Stimulated activated CD4-positive, alpha-beta T cell treated with anti-CD3 and anti-CD28 coated beads, Interleukin-12 subunit alpha, Interleukin-12 subunit beta, amount 100 ng/mL, for 4 hours (primary cell): ENCODE data around the gene ROBO1.
"Not testable (repeated sequence)": the region's sequence is repeated elsewhere in the genome, so short reads cannot be mapped to it uniquely, and the experiment has no call there.

Experiments
- DNase-seq: peaks from one replicate; pipeline ENCODE4 v3.0.0-alpha.2; 2020

Gene ROBO1

GRCh38 chr3:79217096-79217495 is 550.7 kb downstream of the ROBO1 start:
- no peak for DNase-seq

DNA sequence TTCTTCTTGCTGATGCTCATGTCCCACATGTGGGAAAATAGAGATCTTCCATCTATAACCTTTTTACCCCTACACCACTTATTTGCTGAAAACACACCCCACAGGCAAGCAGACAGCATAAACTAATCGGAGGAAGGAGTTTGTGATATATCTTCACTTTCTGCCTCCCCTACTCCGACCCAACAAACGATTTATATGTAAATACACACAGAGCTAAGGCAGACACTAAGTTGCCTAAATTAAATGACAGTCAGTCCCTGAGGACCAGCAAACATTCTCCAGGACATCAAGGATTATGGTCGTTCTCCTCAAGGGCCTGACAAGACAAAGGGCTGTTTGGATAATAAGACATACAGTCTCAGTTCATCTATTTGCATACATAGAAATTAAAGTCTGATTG is 552.5 kb downstream of the ROBO1 start:
- no peak for DNase-seq

GRCh38 chr3:79211586-79212359 is 556.0 kb downstream of the ROBO1 start:
- DNase-seq, result no peak

DNA sequence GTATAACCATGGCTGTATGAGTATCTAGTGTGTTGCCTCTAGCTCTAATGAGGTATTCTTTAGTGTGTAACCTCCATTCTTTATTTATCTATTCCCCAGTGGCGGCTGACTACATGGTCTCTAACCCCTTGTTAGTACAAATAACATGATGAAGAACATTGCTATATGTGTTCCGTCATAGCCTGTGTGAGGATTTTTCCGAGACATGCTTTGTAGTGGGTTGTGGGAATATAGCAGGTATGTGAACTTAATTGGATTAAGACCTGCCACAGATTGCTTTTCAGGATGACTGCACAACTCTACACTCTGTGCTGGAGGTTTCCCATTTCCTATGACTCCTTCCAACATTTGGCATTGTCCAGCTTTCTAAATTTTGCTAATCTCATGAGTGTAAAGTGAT is 563.4 kb downstream of the ROBO1 start:
- DNase-seq, result no peak

DNA sequence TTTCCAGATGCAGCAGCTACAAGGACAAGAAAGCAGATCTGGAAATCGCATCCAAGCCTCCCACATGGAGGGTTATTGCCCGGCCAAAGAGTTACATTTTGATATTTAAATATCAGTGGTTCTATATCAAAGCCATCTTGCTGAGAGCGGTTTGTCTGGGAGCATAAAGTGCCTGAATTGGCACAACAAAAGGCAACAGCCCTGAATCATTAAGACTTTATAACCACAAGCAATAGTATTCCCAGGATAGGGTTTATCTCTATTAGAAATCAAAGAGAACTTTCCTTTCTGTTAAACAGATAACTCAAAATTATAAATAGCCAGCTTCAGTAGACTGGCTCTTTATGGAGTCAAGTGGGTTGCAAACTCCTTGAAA is 564.7 kb downstream of the ROBO1 start:
- DNase-seq, result no peak

- DNase-seq, result no peak
Measured at GRCh38 chr3:79202471-79203143, 565.2 kb downstream of the ROBO1 start.

DNA sequence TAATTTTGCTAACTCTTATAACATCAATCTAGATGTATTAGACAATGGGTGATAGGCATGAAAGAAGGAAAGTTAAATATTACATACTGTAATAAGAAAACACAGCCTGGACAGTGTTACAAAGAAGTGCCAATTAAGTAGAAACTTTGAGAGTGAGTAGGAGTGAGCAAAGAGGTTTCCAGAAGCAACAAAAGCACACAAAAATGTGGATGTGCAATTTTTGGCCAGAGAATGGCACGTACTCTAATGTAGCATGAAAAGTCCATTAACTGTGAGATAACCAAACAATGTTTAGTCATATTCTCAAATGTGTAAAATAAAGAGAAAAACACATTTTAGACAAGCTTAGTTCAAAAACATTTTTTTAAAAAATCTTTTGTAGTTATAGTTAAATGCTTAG is 567.3 kb downstream of the ROBO1 start:
- no peak for DNase-seq

- DNase-seq, result no peak
Measured at GRCh38 chr3:79199966-79200365, 567.8 kb downstream of the ROBO1 start.

GRCh38 chr3:79187426-79187825 is 580.4 kb downstream of the ROBO1 start:
- DNase-seq, result no peak

- DNase-seq, result no peak
Measured at GRCh38 chr3:79184251-79184650, 583.5 kb downstream of the ROBO1 start.

GRCh38 chr3:79183496-79183895 is 584.3 kb downstream of the ROBO1 start:
- no peak for DNase-seq

DNA sequence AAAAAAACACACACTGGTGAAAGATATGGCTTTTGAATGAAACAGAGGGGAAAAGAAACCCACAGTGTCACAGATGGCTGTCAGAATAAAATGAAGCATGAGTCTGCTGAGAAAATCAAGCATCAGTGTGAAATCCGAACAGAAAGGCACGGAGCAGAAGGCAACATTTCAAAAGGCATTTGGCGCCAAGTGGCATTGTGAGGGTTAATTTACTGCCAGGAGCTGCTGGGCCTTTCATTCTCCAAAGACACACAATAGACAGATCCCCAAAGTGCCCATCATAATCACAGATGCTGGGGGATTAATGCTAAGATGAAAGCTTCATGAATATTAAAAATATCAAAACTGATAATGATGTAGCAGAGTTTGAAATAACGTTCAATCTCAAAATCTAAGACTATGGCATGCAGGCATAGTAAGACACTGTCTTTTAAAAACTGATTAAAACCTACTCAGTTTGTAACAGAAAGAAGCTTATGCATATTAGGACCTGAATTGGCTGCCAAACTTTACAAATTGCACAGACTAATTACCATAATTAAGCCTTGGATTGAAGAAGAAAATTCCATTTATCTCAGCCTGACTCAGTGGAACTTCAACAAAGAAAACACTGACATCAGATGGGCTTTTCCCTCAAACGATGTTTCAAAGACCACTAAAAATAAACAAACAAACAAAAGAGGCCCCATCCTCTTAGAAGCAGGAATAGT is 589.2 kb downstream of the ROBO1 start:
- DNase-seq, result no peak

- DNase-seq, result no peak
Measured at GRCh38 chr3:79175870-79176269, 591.9 kb downstream of the ROBO1 start.

DNA sequence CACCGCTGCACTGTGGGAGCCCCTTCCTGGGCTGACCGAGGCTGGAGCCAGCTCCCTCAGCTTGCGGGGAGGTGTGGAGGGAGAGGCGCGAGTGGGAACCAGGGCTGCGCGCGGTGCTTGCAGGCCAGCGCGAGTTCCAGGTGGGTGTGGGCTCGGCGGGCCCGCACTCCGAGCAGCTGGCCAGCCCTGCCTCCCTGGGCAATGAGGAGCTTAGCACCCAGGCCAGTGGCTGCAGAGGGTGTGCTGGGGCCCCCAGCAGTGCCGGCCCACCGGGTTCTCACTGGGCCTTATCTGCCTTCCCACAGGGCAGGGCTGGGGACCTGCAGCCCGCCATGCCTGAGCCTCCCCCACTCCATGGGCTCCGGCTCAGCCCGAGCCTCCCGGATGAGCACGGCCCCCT is 594.5 kb downstream of the ROBO1 start:
- DNase-seq, result not testable (repeated sequence)

GRCh38 chr3:79172241-79172640 is 595.6 kb downstream of the ROBO1 start:
- DNase-seq, result no peak

- DNase-seq, result no peak
Measured at GRCh38 chr3:79170021-79170420, 597.8 kb downstream of the ROBO1 start.

GRCh38 chr3:79167651-79168416 is 600.0 kb downstream of the ROBO1 start:
- no peak for DNase-seq

DNA sequence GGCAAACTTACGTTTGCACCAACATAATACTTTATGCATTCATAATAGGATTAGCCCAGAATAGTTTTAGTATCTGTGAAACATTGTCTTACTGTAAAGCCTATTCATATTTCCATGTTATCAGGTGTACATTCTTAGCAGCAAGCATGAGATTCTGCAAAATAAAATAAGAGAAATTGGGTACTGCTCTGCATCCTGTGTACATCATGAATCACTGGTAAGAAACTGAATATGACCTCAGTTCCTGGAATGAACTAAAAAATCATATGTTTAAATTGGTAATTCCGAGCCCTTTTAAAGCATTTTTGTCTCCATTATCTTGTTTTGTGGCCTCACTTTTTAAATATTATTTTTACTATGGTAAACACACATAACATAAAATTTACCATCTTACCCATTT is 605.1 kb downstream of the ROBO1 start:
- no peak for DNase-seq

GRCh38 chr3:79161941-79162340 is 605.9 kb downstream of the ROBO1 start:
- DNase-seq, result no peak

DNA sequence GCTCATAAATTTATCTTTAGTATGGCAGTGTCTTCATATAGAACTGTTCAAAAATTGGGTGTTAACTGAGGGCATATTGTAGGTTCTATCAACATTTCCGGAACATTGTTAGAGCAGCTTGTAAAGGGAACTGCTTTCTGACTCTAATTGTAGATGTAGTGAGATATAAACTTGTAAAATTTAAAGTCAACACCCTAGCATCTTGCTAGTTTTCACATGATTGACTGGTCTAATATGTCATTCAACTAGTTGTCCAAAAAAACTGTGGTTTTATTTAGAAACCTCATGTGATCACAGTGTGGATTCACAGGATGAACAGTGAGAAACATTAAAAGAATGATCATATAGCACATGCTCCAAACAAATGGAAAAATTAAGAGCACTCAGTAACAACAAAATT is 607.4 kb downstream of the ROBO1 start:
- DNase-seq, result no peak

GRCh38 chr3:79159736-79160135 is 608.1 kb downstream of the ROBO1 start:
- no peak for DNase-seq

- no peak for DNase-seq
Measured at GRCh38 chr3:79157191-79157590, 610.6 kb downstream of the ROBO1 start.

GRCh38 chr3:79154865-79155264 is 612.9 kb downstream of the ROBO1 start:
- DNase-seq, result no peak
